ENCODE results near the gene TTLL1.

DNA sequence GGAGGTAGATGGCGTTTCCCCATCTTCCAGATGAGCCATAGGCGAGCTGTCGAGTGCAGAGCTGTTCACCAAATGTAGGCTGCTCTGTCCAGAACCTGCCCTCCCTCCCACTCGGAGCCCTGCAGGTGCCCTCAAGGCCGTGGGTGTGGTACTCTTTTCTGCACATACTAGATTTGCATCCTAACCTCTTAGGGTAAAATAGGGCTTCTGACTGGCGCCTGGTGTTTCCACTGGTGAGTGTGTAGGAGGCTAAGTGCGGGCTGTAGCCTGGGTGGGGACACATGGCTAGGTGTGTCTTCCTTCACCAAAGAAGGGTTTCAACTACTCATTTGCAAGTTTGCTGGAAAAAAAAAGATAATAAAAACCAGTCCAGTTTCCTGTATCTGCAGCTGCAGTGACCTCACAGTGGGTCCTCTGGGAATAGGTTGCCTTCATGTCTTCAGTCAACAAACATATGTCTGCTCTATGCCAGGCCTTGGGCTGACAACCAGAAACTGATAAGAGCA, 29.8 kb upstream of the TTLL1 start:
- no peak for TF ChIP-seq TEAD2 (tag; IDR thresholded peaks at IDR 0.05)
- no peak for TF ChIP-seq HMGN3 (IDR thresholded peaks at IDR 0.05; ENCODE audit: borderline replicate concordance, extremely low read depth, insufficient read length, low read depth, low read length)
- TF ChIP-seq, protein P1, sequence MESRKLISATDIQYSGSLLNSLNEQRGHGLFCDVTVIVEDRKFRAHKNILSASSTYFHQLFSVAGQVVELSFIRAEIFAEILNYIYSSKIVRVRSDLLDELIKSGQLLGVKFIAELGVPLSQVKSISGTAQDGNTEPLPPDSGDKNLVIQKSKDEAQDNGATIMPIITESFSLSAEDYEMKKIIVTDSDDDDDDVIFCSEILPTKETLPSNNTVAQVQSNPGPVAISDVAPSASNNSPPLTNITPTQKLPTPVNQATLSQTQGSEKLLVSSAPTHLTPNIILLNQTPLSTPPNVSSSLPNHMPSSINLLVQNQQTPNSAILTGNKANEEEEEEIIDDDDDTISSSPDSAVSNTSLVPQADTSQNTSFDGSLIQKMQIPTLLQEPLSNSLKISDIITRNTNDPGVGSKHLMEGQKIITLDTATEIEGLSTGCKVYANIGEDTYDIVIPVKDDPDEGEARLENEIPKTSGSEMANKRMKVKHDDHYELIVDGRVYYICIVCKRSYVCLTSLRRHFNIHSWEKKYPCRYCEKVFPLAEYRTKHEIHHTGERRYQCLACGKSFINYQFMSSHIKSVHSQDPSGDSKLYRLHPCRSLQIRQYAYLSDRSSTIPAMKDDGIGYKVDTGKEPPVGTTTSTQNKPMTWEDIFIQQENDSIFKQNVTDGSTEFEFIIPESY (CRISPR knock-in tag; IDR thresholded peaks at IDR 0.05): no peak
- TF ChIP-seq NR3C1 (CRISPR knock-in tag; IDR thresholded peaks at IDR 0.05): no peak
- no peak for TF ChIP-seq NRF1 (conservative IDR thresholded peaks at IDR 0.05 in 1 of 2, IDR thresholded peaks at IDR 0.05 in 1 of 2)
- TF ChIP-seq MYC (IDR thresholded peaks at IDR 0.05; ENCODE audit: low read depth, low read length): no peak
- TF ChIP-seq MYC (CRISPR knock-in tag; IDR thresholded peaks at IDR 0.05; ENCODE audit: borderline replicate concordance, low read depth): no peak
- TF ChIP-seq, protein P2, sequence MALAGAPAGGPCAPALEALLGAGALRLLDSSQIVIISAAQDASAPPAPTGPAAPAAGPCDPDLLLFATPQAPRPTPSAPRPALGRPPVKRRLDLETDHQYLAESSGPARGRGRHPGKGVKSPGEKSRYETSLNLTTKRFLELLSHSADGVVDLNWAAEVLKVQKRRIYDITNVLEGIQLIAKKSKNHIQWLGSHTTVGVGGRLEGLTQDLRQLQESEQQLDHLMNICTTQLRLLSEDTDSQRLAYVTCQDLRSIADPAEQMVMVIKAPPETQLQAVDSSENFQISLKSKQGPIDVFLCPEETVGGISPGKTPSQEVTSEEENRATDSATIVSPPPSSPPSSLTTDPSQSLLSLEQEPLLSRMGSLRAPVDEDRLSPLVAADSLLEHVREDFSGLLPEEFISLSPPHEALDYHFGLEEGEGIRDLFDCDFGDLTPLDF (CRISPR knock-in tag; IDR thresholded peaks at IDR 0.05): no peak
- TF ChIP-seq, protein P3, sequence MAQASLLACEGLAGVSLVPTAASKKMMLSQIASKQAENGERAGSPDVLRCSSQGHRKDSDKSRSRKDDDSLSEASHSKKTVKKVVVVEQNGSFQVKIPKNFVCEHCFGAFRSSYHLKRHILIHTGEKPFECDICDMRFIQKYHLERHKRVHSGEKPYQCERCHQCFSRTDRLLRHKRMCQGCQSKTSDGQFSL (CRISPR knock-in tag; IDR thresholded peaks at IDR 0.05): no peak
- TF ChIP-seq, protein P3 (tag; IDR thresholded peaks at IDR 0.05): no peak
- TF ChIP-seq, protein P4, sequence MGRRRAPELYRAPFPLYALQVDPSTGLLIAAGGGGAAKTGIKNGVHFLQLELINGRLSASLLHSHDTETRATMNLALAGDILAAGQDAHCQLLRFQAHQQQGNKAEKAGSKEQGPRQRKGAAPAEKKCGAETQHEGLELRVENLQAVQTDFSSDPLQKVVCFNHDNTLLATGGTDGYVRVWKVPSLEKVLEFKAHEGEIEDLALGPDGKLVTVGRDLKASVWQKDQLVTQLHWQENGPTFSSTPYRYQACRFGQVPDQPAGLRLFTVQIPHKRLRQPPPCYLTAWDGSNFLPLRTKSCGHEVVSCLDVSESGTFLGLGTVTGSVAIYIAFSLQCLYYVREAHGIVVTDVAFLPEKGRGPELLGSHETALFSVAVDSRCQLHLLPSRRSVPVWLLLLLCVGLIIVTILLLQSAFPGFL (CRISPR knock-in tag; IDR thresholded peaks at IDR 0.05): no peak
- TF ChIP-seq MED1 (CRISPR knock-in tag; IDR thresholded peaks at IDR 0.05; ENCODE audit: borderline replicate concordance): no peak

All from K562 (cell line).